Measurements from ENCODE around the gene TRERF1.
A peak's percentile ranks its signal among the peaks of the same experiment; 100 is the strongest.

The TRERF1 gene

GRCh38 chr6:42462474-42462972 lies 10.8 kb upstream of the TRERF1 start:
- Histone ChIP-seq H3K4me3 (ENCODE audit: insufficient read depth in 1 of 2, low read depth in 1 of 2, low read length in 2 of 2) (no peak overlapping the region), H3K4ac (ENCODE audit: low read depth in 1 of 2, low read length in 2 of 2) (no peak overlapping the region), H3K14ac (ENCODE audit: low read length in 2 of 2) (no peak overlapping the region), H4K8ac (ENCODE audit: low read length) (no peak overlapping the region), H3K4me1 (ENCODE audit: control insufficient read depth, insufficient read depth, low read depth, low read length) (no peaks in the 10 kb centered on the region), H3K36me3 (ENCODE audit: control insufficient read depth in 1 of 2, insufficient read depth in 2 of 2, low read depth in 1 of 2, low read length in 2 of 2) (no peaks in the 10 kb centered on the region), H2AK5ac (ENCODE audit: low read length, severe bottlenecking) (no peak overlapping the region), H2BK15ac (ENCODE audit: low read depth, poor library complexity, severe bottlenecking) (no peak overlapping the region), H3K79me1 (replicated peaks; ENCODE audit: low read length, poor library complexity, severe bottlenecking) (no peaks in the 10 kb centered on the region), H2BK12ac (ENCODE audit: low read length in 2 of 2) (no peak overlapping the region), H2BK5ac (ENCODE audit: low read depth, low read length, poor library complexity, severe bottlenecking) (no peak overlapping the region), H2BK120ac (ENCODE audit: low read depth, low read length) (no peak overlapping the region), H3K4me2 (ENCODE audit: low read length, poor library complexity, severe bottlenecking) (no peak overlapping the region), H3K27ac (ENCODE audit: low read length, poor library complexity, severe bottlenecking) (no peak overlapping the region), H3K23ac (ENCODE audit: low read length in 2 of 2) (no peak overlapping the region), H2AFZ (ENCODE audit: low read depth, low read length) (no peak overlapping the region), H3K18ac (ENCODE audit: low read depth in 1 of 2, low read length in 2 of 2) (no peak overlapping the region), H3K9me3 (ENCODE audit: control insufficient read depth, low read length) (peaks cover 6% of the 10 kb centered on the region), H3K27me3 (ENCODE audit: control insufficient read depth in 1 of 2, insufficient read depth in 1 of 2, low read length in 2 of 2) (no peaks in the 10 kb centered on the region), H3K9ac (ENCODE audit: low read length) (no peak overlapping the region), H4K91ac (ENCODE audit: low read length) (no peak overlapping the region)
- DNase-seq, result no peak
- 94% methylated on average over 5 of the region's 6 CpGs for WGBS

DNA sequence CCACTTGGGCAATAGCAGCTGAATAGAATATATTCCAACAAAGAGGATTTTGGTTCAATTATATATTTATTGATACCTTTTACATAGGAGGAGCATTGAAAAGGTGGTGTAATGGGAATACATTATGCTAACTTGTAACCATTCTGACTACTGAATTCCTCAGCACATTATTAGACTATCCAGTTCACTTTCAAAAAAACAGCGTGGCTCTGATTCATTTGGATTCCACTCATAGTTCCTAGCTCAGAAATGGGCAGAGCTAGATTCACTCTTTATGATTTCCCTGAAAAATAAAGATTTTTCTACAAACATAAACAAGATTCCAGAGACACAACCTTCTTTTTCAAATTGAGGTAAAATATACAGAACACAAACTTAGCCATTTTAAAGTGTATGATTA lies 9.2 kb upstream of the TRERF1 start:
- H3K18ac ChIP-seq (ENCODE audit: low read depth in 1 of 2, low read length in 2 of 2), result no peak overlapping the region
- peak overlapping the region; percentile 18 for H3K9ac ChIP-seq (ENCODE audit: low read length)
- no peaks in the 10 kb centered on the region for H3K9me3 ChIP-seq (ENCODE audit: control insufficient read depth, low read length)
- WGBS, result 58% methylated on average over 1 of the region's 1 CpG
- H2BK120ac ChIP-seq (ENCODE audit: low read depth, low read length), result no peak overlapping the region
- H3K27ac ChIP-seq (ENCODE audit: low read length, poor library complexity, severe bottlenecking), result no peak overlapping the region
- H2BK15ac ChIP-seq (ENCODE audit: low read depth, poor library complexity, severe bottlenecking), result no peak overlapping the region
- H4K8ac ChIP-seq (ENCODE audit: low read length), result no peak overlapping the region
- no peak overlapping the region for H3K4me2 ChIP-seq (ENCODE audit: low read length, poor library complexity, severe bottlenecking)
- H3K27me3 ChIP-seq (ENCODE audit: control insufficient read depth in 1 of 2, insufficient read depth in 1 of 2, low read length in 2 of 2), result no peaks in the 10 kb centered on the region
- no peak for DNase-seq
- H3K4ac ChIP-seq (ENCODE audit: low read depth in 1 of 2, low read length in 2 of 2), result no peak overlapping the region
- no peak overlapping the region for H3K23ac ChIP-seq (ENCODE audit: low read length in 2 of 2)
- no peaks in the 10 kb centered on the region for H3K36me3 ChIP-seq (ENCODE audit: control insufficient read depth in 1 of 2, insufficient read depth in 2 of 2, low read depth in 1 of 2, low read length in 2 of 2)
- H2AFZ ChIP-seq (ENCODE audit: low read depth, low read length), result no peak overlapping the region
- H3K4me1 ChIP-seq (ENCODE audit: control insufficient read depth, insufficient read depth, low read depth, low read length), result no peaks in the 10 kb centered on the region
- H3K4me3 ChIP-seq (ENCODE audit: insufficient read depth in 1 of 2, low read depth in 1 of 2, low read length in 2 of 2), result no peak overlapping the region
- H3K79me1 ChIP-seq (replicated peaks; ENCODE audit: low read length, poor library complexity, severe bottlenecking), result no peaks in the 10 kb centered on the region
- H2BK12ac ChIP-seq (ENCODE audit: low read length in 2 of 2), result no peak overlapping the region
- H4K91ac ChIP-seq (ENCODE audit: low read length), result no peak overlapping the region
- no peak overlapping the region for H2BK5ac ChIP-seq (ENCODE audit: low read depth, low read length, poor library complexity, severe bottlenecking)
- H3K14ac ChIP-seq (ENCODE audit: low read length in 2 of 2), result no peak overlapping the region
- H2AK5ac ChIP-seq (ENCODE audit: low read length, severe bottlenecking), result no peak overlapping the region

- no peak overlapping the region for H2BK120ac ChIP-seq (ENCODE audit: low read depth, low read length)
- no peak overlapping the region for H3K23ac ChIP-seq (ENCODE audit: low read length in 2 of 2)
- no peak overlapping the region for H3K4ac ChIP-seq (ENCODE audit: low read depth in 1 of 2, low read length in 2 of 2)
- H3K18ac ChIP-seq (ENCODE audit: low read depth in 1 of 2, low read length in 2 of 2), result no peak overlapping the region
- no peak overlapping the region for H2BK15ac ChIP-seq (ENCODE audit: low read depth, poor library complexity, severe bottlenecking)
- H2AK5ac ChIP-seq (ENCODE audit: low read length, severe bottlenecking), result no peak overlapping the region
- no peaks in the 10 kb centered on the region for H3K4me1 ChIP-seq (ENCODE audit: control insufficient read depth, insufficient read depth, low read depth, low read length)
- WGBS, result 98% methylated on average over 5 of the region's 5 CpGs
- H3K27ac ChIP-seq (ENCODE audit: low read length, poor library complexity, severe bottlenecking), result no peak overlapping the region
- no peak for DNase-seq
- H2AFZ ChIP-seq (ENCODE audit: low read depth, low read length), result no peak overlapping the region
- no peaks in the 10 kb centered on the region for H3K79me1 ChIP-seq (replicated peaks; ENCODE audit: low read length, poor library complexity, severe bottlenecking)
- H3K4me2 ChIP-seq (ENCODE audit: low read length, poor library complexity, severe bottlenecking), result no peak overlapping the region
- no peak overlapping the region for H2BK12ac ChIP-seq (ENCODE audit: low read length in 2 of 2)
- no peak overlapping the region for H3K9ac ChIP-seq (ENCODE audit: low read length)
- no peak overlapping the region for H4K8ac ChIP-seq (ENCODE audit: low read length)
- H3K4me3 ChIP-seq (ENCODE audit: insufficient read depth in 1 of 2, low read depth in 1 of 2, low read length in 2 of 2), result no peak overlapping the region
- H3K14ac ChIP-seq (ENCODE audit: low read length in 2 of 2), result no peak overlapping the region
- H3K9me3 ChIP-seq (ENCODE audit: control insufficient read depth, low read length), result no peaks in the 10 kb centered on the region
- no peaks in the 10 kb centered on the region for H3K36me3 ChIP-seq (ENCODE audit: control insufficient read depth in 1 of 2, insufficient read depth in 2 of 2, low read depth in 1 of 2, low read length in 2 of 2)
- no peaks in the 10 kb centered on the region for H3K27me3 ChIP-seq (ENCODE audit: control insufficient read depth in 1 of 2, insufficient read depth in 1 of 2, low read length in 2 of 2)
- no peak overlapping the region for H2BK5ac ChIP-seq (ENCODE audit: low read depth, low read length, poor library complexity, severe bottlenecking)
- H4K91ac ChIP-seq (ENCODE audit: low read length), result no peak overlapping the region
Observed at GRCh38 chr6:42459888-42460287, 8.2 kb upstream of the TRERF1 start.

- 9% methylated on average over 11 of the region's 11 CpGs for WGBS
- H4K8ac ChIP-seq (ENCODE audit: low read length), result no peak overlapping the region
Observed at GRCh38 chr6:42454428-42454791, 2.7 kb upstream of the TRERF1 start.

More at GRCh38 chr6:42454428-42454791, 2.7 kb upstream of the TRERF1 start:
- Histone ChIP-seq H3K27ac (ENCODE audit: low read length, poor library complexity, severe bottlenecking) (no peak overlapping the region), H2BK12ac (ENCODE audit: low read length in 2 of 2) (peak overlapping the region in 1 of 2 experiments; percentile 65), H3K4me3 (ENCODE audit: insufficient read depth in 1 of 2, low read depth in 1 of 2, low read length in 2 of 2) (peak overlapping the region in 1 of 2 experiments; percentile 90), H3K9ac (ENCODE audit: low read length) (peak overlapping the region; percentile 93), H3K14ac (ENCODE audit: low read length in 2 of 2) (no peak overlapping the region), H2BK120ac (ENCODE audit: low read depth, low read length) (peak overlapping the region; percentile 36), H2BK15ac (ENCODE audit: low read depth, poor library complexity, severe bottlenecking) (no peak overlapping the region), H3K4ac (ENCODE audit: low read depth in 1 of 2, low read length in 2 of 2) (peak overlapping the region in 1 of 2 experiments; percentile 81), H3K79me1 (replicated peaks; ENCODE audit: low read length, poor library complexity, severe bottlenecking) (no peaks in the 10 kb centered on the region), H3K4me1 (ENCODE audit: control insufficient read depth, insufficient read depth, low read depth, low read length) (peaks cover 5% of the 10 kb centered on the region), H3K27me3 (ENCODE audit: control insufficient read depth in 1 of 2, insufficient read depth in 1 of 2, low read length in 2 of 2) (no peaks in the 10 kb centered on the region), H4K91ac (ENCODE audit: low read length) (no peak overlapping the region), H3K9me3 (ENCODE audit: control insufficient read depth, low read length) (no peaks in the 10 kb centered on the region), H3K36me3 (ENCODE audit: control insufficient read depth in 1 of 2, insufficient read depth in 2 of 2, low read depth in 1 of 2, low read length in 2 of 2) (no peaks in the 10 kb centered on the region), H2AK5ac (ENCODE audit: low read length, severe bottlenecking) (no peak overlapping the region), H3K4me2 (ENCODE audit: low read length, poor library complexity, severe bottlenecking) (peak overlapping the region; percentile 70), H2AFZ (ENCODE audit: low read depth, low read length) (peak overlapping the region; percentile 18), H3K23ac (ENCODE audit: low read length in 2 of 2) (peak overlapping the region in 1 of 2 experiments; percentile 57), H3K18ac (ENCODE audit: low read depth in 1 of 2, low read length in 2 of 2) (peak overlapping the region in 1 of 2 experiments; percentile 57), H2BK5ac (ENCODE audit: low read depth, low read length, poor library complexity, severe bottlenecking) (no peak overlapping the region)
- DNase-seq, result peak; percentile 38

Measured in mesenchymal stem cell (in vitro differentiated cells and primary cell).